GM18511 (cell line): Measurements from ENCODE around the gene DNAJC30.
"Not testable (repeated sequence)": the region's sequence is repeated elsewhere in the genome, so short reads cannot be mapped to it uniquely, and the experiment has no call there.

ENCODE experiments used
- ATAC-seq: cut with Tn5 transposase; IDR thresholded peaks from one replicate; pipeline ENCODE4 v1.9.1; 2021; ENCODE audit warnings: mild to moderate bottlenecking, moderate library complexity; ENCODE audit not compliant: unreplicated experiment

DNAJC30 gene

DNA sequence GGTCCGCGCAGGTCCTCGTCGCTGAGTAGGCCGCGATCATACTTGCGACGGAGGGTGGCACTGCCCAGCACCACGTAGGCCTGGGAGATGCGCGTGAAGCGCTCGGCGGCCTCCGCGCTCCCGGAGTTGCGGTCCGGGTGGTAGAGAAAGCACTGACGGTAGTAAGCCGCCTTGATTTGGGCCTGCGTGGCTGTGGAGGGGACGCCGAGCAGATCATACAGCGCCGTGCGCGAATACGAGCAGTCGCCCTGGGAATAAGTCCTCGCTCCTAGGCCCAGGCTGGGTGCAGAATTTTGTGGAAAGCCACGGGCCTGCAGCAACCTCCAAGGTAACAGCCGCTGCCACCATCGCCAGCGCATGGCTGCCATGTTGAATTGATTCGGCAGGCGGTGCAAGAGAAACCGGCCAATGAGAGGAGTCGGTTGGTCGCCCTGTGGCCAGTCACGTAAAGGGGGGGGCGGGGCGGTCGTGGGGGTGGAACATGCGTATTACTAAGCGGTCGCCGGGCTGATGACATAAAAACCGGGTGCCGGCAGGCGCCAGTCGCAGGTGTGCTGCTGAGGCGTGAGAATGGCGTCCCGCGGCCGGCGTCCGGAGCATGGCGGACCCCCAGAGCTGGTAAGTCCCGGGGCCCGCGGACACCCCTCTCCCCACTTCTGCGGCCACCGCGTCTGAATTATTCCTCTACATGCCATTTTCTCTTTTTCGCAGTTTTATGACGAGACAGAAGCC is at the start of gene DNAJC30, which contains the start of gene BUD23:
Gene DNAJC30 (minus strand): TSS at position 398 of the 732 bp plus-strand sequence. CDS start 30 bp downstream, at position 368.
Gene BUD23 (plus strand): TSS at position 542 of the 732 bp plus-strand sequence. CDS start 29 bp downstream, at position 571.
- ATAC-seq = peak; percentile 95

DNA sequence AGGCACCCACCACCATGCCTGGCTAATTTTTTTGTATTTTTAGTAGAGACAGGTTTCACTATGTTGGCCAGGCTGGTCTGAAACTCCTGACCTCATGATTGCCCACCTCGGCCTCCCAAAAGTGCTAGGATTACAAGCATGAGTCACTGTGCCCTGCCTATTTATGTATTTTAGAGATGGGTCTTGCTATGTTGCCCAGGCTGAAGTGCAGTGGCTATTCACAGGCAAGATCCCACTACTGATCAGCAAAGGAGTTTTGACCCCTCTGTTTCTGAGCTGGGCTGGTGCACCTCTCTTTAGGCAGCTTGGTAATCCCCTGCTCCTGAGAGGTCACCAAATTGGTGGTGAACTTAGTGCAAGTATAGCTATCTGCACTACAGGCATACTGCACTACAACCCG is 49.1 kb upstream of the DNAJC30 start:
- no peak for ATAC-seq

DNA sequence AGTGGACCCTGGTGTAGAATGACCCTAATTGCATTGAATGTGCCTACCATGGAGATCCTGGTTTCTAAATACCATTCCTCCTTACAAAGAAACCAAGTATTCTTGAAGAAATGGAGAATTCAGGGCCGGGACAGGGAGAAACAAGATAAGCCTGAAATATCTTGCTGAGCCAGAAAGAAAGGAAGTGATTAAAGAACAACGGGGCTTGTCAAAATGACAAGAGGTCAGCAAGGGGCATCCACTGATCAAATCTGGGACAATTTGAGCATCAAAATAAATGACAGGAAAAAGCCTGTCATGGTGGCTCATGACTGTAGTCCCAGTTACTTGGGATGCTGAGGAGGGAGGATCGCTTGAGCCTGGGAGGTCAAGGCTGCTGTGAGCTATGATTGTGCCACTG is 47.2 kb upstream of the DNAJC30 start:
- ATAC-seq = no peak

DNA sequence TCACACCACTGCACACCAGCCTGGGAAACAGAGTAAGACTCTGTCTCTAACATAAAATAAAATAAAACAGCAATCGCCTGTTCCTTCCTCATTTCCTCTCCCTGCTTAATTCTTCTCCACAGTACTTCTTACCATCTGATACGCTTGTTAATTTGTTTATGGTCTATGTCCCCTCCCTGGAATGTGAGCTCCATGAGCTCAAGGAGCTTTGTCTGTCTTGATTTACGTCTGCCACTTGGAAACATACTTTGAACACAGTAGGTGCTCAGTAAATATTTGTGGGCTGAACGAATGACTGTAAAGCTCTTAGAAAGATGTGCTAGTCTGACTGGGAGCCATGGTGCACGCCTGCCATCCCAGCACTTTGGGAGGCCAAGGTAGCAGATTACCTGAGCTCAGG is 45.3 kb upstream of the DNAJC30 start:
- ATAC-seq = no peak

DNA sequence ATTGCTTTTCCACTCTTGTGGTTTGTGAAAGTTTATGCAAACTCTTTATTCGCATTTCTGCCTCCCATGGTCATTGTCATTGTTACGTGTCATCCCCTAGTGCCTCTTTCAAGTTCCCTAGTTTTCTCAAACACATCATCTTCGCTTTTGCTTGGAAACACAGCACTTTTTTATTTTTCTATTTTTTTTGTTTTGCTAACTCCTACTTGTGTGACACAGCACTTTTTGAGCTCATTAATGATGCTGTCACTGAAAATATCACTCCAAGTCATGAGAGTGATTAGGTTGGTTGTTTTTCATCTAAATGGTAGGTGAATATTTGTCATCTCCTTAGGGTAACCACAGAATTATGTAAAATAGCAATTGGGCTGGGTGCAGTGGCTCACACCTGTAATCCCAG is 44.7 kb upstream of the DNAJC30 start:
- ATAC-seq = no peak

DNA sequence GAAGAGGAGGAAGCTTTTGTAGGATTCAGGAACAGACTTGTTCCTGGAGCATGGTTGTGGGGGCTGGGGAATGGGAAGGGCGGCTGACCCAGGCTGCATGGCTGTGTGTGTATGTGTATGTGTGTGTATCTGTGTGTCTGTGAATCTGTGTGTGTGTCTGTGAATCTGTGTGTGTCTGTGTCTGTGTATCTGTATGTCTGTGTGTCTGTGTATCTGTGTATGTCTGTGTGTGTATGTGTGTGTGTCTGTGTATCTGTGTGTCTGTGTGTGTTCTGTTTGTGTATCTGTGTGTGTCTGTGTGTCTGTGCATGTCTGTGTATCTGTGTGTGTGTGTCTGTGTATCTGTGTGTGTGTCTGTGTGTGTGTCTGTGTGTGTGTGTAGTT is 42.8 kb upstream of the DNAJC30 start:
- ATAC-seq = peak; percentile 20

DNA sequence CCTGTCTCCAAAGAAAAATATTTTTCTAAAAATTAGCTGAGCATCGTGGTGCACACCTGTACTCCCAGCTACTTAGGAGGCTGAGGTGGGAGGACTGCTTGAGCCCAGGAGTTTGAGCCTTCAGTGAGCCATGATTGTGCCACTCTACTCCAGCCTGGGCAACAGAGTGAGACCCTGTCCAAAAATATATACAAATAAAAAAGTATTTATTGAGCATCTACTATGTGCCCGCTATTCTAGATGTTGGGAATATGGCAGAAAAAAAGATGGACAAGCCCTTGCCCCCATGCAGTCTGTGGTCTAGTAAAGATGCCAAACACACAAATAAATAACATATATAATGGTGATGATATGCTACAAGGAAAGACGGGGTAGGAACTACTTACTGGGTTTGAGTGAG is 40.6 kb upstream of the DNAJC30 start:
- ATAC-seq = no peak

DNA sequence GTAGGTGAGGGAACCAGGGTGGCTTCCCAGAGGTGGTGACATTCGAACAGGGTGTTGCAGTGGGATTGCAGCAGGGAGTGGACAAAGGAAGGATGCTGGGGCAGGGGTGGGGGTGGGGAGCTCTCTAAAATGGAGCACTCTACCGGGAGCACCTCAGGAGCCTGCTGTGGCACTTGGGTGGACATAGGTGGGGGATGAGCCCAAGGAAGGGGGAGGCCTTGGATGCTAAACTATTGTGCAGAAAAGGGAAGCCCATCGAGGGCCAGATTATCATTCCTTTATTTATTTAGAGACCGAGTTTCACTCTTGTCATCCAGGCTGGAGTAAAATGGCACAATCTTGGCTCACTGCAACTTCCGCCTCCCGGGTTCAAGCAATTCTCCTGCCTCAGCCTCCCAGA is 39.5 kb upstream of the DNAJC30 start:
- ATAC-seq = no peak

DNA sequence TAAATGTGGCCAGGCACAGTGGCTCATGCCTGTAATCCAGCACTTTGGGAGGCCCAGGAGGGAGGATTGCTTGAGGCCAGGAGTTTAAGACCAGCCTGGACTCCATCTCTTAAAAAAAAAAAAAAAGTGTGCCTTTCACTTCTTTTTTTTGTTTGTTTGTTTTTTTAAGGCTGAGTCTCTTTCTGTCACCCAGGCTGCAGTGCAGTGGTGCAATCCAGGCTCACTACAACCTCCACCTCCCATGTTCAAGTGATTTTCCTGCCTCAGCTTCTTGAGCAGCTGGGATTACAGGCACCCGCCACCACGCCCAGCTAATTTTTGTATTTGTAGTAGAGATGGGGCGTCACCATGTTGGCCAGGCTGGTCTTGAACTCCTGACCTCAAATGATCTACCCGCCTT is 38.9 kb upstream of the DNAJC30 start:
- not testable (repeated sequence) for ATAC-seq

DNA sequence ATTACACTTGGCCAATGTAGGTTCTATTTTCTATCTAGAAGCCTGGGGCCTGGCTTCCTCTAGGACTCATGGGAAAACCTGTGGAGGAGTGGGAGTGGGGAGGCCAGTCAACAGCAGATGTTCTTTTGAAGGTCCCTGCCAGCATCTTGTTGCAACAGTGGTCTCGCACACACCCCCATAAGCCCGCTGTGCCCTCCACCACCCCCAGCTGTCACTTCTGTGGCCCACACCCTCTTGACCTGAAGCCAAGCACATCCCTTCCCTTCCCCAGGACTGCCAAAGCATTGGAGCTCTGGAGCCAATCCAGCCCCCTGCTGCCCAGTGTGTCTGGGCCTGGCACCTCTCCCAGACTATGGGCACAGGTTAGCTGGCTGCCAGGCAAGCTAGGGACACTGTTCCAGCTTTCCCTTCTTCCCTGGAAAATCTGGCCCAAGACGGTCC is 38.1 kb upstream of the DNAJC30 start:
- ATAC-seq = no peak

DNA sequence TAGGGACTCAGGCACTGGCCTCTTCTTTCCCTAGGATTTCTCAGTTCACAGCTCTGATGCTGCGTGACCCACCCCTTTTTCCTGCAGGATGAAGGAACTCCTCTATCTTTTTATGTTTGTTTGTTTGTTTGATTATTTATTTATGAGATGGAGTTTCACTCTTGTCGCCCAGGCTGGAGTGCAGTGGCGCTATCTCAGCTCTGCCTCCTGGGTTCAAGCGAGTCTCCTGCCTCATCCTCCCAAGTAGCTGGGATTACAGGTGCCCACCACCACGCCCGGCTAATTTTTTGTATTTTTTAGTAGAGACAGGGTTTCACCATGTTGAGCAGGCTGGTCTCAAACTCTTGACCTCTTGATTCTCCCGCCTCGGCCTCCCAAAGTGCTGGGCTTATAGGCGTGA is 37.2 kb upstream of the DNAJC30 start:
- not testable (repeated sequence) for ATAC-seq

DNA sequence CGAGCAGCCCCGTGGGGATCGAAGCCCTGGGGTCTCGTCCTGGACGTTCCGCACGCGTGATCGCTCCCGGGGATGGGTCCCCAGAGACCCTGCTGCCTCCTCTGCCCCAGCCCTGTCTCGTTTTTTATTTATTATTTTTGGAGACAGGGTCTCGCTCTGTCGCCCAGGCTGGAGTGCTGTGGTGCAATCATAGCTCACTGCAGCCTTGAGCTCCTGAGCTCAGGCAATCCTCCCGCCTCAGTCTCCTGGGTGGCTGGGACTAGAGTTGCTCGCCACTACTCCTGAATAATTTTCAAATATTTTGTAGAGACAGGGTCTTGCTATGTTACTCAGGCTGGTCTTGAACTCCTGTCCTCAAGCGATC is 36.5 kb upstream of the DNAJC30 start:
- ATAC-seq = peak; percentile 13

DNA sequence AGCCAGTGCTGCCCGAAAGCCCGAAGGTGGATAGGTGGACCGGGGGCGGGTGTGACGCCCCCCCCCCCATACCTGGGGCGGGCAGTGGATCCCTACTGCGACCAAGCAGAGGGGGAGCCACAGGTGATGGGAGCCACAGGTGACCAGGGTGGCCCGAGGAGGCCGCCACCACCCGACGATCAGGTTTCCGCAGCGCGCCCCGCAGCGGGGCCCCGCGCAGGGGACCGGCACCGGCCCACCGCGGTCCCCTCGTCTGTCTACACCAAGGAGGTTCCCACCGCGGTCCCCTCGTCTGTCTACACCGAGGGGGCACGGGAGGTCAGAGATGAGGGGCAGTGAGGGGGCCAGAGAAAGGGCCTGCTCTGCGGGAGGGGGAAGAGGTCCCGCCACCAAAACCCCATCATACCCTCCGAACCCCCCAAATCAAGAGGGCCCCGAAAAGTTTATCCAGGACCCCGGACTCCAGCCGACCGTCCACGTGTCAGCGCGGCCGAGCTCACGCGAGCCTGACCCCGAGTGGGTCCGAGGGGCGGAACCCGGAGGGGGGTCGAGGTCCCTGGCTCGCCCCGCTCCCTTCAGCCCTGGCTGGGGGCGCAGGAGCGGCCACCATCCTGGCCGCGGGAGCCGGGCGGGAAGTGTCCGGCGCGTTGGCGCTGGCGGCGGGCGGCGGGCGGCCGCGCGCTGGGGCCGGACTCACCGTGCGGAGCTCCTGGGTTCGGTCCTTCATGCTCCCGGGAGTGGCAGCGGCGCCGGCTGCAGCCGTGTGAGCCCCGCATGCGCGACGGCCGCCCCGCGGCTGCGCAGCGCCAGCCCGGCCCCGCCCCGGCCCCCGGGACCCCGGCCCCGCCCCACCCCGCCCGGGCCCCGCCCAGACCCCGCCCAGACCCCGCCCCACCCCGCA is 35.9 kb upstream of the DNAJC30 start, which contains the start of gene STX1A:
Gene STX1A (minus strand): TSS at position 765 of the 901 bp plus-strand sequence. CDS start 38 bp downstream, at position 727.
- peak; percentile 61 for ATAC-seq

DNA sequence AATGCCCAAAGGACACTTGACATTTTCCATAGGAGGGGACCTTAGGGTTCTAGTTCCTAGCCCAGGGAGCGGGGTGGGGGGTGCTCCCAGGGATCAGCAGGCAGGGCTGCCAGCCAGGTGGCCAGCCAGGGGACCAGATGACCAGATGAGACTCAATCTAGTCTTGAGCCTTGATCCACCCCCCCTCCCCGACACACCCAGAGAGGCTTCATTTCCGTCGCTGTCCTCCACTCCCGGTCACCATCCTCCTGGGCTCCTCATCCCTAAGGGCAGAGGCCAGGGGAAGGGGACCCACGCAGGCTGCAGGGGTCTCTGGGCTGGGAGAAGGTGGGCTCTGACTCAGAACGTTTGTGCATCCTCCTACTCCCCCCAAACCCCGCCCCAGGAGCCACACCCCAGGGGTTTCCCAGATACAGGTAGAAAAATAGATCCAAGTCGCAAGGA is 35.2 kb upstream of the DNAJC30 start:
- ATAC-seq = no peak

DNA sequence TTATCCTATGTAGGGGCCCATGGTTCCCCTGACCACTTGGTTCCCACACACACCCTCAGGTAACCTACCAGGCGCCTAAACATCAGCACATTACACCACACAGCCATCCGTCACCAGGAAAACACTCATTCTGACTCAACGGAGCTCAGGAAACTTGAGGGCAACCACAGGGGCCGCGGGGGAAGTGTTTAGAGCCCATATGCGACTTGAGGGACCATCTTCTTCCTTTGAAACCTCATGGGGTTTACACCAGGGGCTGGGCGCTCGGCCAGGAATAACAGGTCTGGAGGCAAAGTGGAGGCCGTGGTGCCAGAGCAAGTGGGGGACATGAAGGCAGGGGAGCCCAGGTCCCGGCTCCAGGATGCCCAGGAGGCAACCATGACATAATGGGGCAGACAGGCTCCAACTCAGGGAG is 34.7 kb upstream of the DNAJC30 start:
- peak; percentile 43 for ATAC-seq

DNA sequence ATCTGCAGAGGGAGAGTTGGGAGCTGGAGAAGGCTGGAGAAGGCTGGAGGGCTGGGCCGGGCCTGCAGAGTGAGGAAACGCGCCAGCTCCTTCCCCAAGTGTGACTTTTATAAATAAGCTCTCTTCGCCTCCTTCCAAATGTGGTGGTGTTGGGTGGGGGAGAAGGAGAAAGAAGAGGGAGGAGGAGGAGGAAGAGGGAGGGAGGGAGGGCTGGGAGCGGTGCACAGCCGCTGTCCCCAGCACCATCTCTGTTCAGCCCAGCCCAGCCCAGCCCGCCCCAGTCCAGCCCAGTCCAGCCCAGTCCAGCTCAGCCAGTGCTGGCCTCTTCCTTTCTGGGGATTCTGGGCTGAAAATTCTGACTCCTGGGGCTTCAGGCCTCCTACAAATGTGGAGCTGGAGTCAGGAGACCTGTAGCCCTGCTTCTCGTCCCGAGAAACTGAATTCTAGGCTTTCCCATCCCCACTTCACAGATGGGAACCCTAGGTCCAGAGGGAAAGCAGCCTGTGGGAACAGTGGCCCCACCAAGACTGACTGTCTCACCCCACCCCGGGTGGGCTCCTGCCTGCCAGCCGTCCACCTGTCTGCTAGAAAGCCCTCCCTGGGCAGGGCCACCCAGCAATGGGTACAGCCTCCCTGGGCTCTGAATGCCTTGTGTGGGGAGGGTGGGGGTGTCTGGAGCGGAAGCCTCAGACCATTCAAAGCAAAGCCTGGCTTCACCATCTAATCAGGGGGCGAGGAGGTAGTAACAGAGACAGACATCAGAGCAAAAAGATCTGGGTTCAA is 34.0 kb upstream of the DNAJC30 start:
- ATAC-seq = no peak

DNA sequence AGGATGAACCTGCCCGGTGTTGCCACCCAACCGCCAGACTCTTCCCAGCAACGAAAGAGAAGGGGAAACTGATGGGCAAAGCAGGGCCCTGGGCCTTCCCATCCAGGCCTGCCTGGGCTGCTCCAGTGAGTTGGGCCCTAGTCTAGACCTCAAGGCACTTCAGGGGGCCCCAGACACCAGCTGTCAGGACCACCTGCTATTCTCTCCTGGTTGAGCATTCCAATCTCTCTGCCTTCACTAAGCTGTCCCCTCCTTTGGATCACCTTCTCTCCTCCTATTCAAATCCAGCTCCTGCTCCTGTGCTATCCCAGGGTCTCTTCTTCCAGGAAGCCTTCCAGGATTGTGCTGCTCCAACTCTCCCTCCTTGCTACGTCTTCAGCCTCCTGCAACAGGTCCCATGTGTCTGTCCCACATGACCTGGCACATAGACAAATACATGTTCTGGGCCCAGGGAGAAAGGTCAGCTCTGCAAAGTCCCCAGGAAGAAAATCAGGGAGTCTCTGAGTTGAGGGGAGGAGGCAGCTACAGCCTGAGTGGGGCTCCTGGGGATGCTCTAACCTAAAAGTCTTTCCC is 33.2 kb upstream of the DNAJC30 start:
- no peak for ATAC-seq

DNA sequence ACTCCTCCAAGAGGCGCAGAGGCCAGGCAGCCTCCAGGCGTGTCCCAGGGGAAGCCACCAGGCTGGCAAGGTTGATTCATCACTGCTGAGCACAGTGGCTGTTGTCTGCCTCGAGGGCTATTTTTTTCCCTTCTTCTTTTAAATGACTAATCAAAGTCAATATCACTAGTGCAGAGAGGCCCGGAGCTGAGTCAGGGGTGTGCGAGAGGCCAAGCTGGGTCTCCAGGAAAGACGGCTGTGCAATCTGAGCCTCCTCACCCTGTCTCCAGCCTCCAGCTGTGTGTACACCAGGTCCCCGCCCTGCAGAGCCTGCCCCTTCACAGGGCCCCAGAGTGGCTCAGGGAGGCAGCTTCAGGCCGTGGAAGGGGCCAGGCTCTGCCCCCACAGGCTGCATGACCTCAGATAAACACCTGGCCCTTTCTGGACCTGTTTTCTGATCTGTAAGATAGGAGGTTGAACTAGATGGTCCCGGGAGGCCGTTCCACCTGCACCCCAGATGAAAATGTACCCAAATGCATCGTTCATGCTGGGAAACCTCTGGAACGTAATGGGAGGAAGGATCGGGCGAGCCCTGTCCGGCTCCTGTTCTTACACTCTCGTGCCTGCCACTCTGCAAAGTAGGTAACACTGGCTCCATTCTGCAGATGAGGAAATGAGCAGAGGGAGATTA is 32.5 kb upstream of the DNAJC30 start:
- peak; percentile 32 for ATAC-seq

DNA sequence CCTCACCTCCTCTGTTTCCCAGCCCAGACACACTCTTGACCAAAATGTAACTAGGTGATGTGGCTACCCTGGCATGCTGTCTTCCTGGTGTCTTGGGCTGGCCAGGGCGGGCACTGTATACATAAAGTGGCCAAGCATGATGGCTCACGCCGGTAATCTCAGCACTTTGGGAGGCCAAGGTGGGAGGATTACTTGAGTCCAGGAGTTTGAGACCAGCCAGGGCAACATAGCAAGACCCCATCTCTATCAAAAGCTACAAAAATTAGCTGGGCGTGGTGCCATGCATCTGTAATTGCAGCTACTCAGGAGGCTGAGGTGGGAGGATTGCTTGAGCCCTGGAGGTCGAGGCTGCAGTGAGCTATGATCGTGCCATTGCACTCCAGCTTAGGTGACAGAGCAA is 30.1 kb upstream of the DNAJC30 start:
- ATAC-seq = not testable (repeated sequence)

DNA sequence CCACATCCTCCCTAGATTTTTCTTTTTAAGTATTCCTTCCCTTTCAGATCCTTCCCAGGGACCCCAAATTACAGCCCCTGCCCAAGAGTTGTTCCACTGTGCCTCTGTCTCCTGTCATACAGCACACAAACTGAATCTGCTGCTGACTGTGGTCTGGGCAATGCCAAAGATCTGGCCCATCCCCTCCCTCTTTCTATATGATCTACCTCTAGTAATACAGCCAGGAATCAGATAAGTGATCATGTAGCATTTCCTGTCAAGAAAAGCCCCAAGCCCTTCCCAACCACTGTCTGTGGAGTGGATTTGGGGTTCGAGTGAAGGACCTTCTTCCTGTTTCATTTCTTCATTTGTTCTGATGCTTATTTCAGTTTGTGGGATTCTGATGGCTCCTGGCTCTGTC is 29.5 kb upstream of the DNAJC30 start:
- ATAC-seq = no peak
